PFSK-1 (cell line): ENCODE results near the gene PPFIBP2.

Experiments
- FOXP2 ChIP-seq: optimal IDR thresholded peaks from 2 replicates; pipeline ENCODE3; 2011; ENCODE audit warnings: borderline replicate concordance, control low read depth, inconsistent platforms; ENCODE audit not compliant: insufficient read depth; ENCODE audit errors: extremely low read length, extremely low read depth
- POLR2AphosphoS5 ChIP-seq: IDR thresholded peaks from 2 replicates; pipeline ENCODE4 v1.6.1; 2012; ENCODE audit warnings: low read depth, mild to moderate bottlenecking, control low read depth, low read length, moderate library complexity
- REST ChIP-seq, 2 experiments: IDR thresholded peaks; 2 replicates each; pipeline versions ENCODE4 v1.6.1 to v1.8.0; 2011 to 2012; ENCODE audit warnings: low read depth in 2 of 2, low read length in 2 of 2, control low read depth in 1 of 2, inconsistent platforms in 1 of 2, mild to moderate bottlenecking in 1 of 2, moderate library complexity in 1 of 2; ENCODE audit not compliant: insufficient read depth in 1 of 2
- SIN3A ChIP-seq: IDR thresholded peaks from 2 replicates; pipeline ENCODE4 v1.6.1; 2012; ENCODE audit warnings: mild to moderate bottlenecking, low read length, moderate library complexity, borderline replicate concordance; ENCODE audit not compliant: insufficient read depth
- TAF1 ChIP-seq: IDR thresholded peaks from 2 replicates; pipeline ENCODE4 v1.6.1; 2012; ENCODE audit warnings: low read length, control low read depth, borderline replicate concordance; ENCODE audit not compliant: insufficient read depth

Gene PPFIBP2

GRCh38 chr11:7528514-7529049 lies 14.8 kb downstream of the PPFIBP2 start:
- TF ChIP-seq REST (IDR thresholded peaks at IDR 0.05; ENCODE audit: insufficient read depth in 1 of 2, low read depth in 2 of 2, low read length in 2 of 2) (no peak), POLR2AphosphoS5 (no peak), TAF1 (no peak), FOXP2 (no peak), SIN3A (no peak)

GRCh38 chr11:7530013-7530640 lies 16.3 kb downstream of the PPFIBP2 start:
- TF ChIP-seq POLR2AphosphoS5 (no peak), FOXP2 (no peak), REST (IDR thresholded peaks at IDR 0.05; ENCODE audit: insufficient read depth in 1 of 2, low read depth in 2 of 2, low read length in 2 of 2) (no peak), TAF1 (no peak), SIN3A (no peak)

GRCh38 chr11:7531011-7531410 lies 17.2 kb downstream of the PPFIBP2 start:
- TF ChIP-seq SIN3A: no peak
- no peak for TF ChIP-seq FOXP2
- TF ChIP-seq REST (IDR thresholded peaks at IDR 0.05; ENCODE audit: insufficient read depth in 1 of 2, low read depth in 2 of 2, low read length in 2 of 2): no peak
- no peak for TF ChIP-seq POLR2AphosphoS5
- no peak for TF ChIP-seq TAF1

GRCh38 chr11:7532405-7533145 lies 18.8 kb downstream of the PPFIBP2 start:
- no peak for TF ChIP-seq POLR2AphosphoS5
- TF ChIP-seq REST (IDR thresholded peaks at IDR 0.05; ENCODE audit: insufficient read depth in 1 of 2, low read depth in 2 of 2, low read length in 2 of 2): no peak
- TF ChIP-seq SIN3A: no peak
- no peak for TF ChIP-seq TAF1
- no peak for TF ChIP-seq FOXP2
